ENCODE data around the gene NFIB.

- TF ChIP-seq CTCF (IDR thresholded peaks at IDR 0.05) (no peak), ZNF396 (CRISPR knock-in tag; IDR thresholded peaks at IDR 0.05; ENCODE audit: borderline replicate concordance) (no peak), ZSCAN18 (CRISPR knock-in tag; IDR thresholded peaks at IDR 0.05) (no peak), RELA (CRISPR knock-in tag; IDR thresholded peaks at IDR 0.05; ENCODE audit: borderline replicate concordance) (no peak), ZNF121 (CRISPR knock-in tag; IDR thresholded peaks at IDR 0.05) (no peak), JUN (CRISPR knock-in tag; IDR thresholded peaks at IDR 0.05) (no peak), ATF6 (CRISPR knock-in tag; IDR thresholded peaks at IDR 0.05) (no peak), ESRRA (CRISPR knock-in tag; IDR thresholded peaks at IDR 0.05; ENCODE audit: borderline replicate concordance) (no peak), SMAD4 (CRISPR knock-in tag; IDR thresholded peaks at IDR 0.05) (no peak), ZNF317 (CRISPR knock-in tag; IDR thresholded peaks at IDR 0.05; ENCODE audit: borderline replicate concordance, low read depth) (no peak)
These were observed 229.1 kb downstream of the NFIB start for GRCh38 chr9:14084867-14085266.
